ENCODE data around the gene CXCL11. TPM values are rescaled to one million over a fixed set of nuclear protein-coding genes. Genes with fewer than 3 reads are reported as not detected.
A peak's percentile ranks its signal among the peaks of the same experiment; 100 is the strongest.

CXCL11 gene
- total RNA-seq, 1 donor from 2014 or later = not detected

- DNase-seq (no peak), ATAC-seq (ENCODE audit: low read depth) (no peak)
- ChIA-PET CTCF (interaction anchor here (0.7 to 4.4 kb wide), 25 partner anchors 10 to 184 kb away, joined by 3 to 117 read pairs (median 5); partner anchors contain the start of genes ART3, CXCL11 and CXCL9), POLR2A (interaction anchor here (0.6 to 1.4 kb wide), 4 partner anchors 28 to 275 kb away, joined by 3 to 7 read pairs (median 5); no protein-coding TSS in a partner anchor)
- Mint-ChIP-seq H3K4me1 (peaks cover 5% of the 10 kb centered on the region), H3K4me3 (no peak overlapping the region), H3K27me3 (peaks cover 2% of the 10 kb centered on the region), H3K36me3 (ENCODE audit: low read depth) (no peaks in the 10 kb centered on the region), H3K27ac (no peak overlapping the region), H3K9me3 (no peaks in the 10 kb centered on the region)
- no peak for TF ChIP-seq CTCF (IDR thresholded peaks at IDR 0.05)
- intact Hi-C loops (cut with micrococcal nuclease) = loop anchor here (1.0 to 2.0 kb wide), 2 partner anchors 72 to 101 kb away; no protein-coding TSS in a partner anchor
Measured at GRCh38 chr4:75995727-75996126, 40.1 kb downstream of the CXCL11 start.

DNA sequence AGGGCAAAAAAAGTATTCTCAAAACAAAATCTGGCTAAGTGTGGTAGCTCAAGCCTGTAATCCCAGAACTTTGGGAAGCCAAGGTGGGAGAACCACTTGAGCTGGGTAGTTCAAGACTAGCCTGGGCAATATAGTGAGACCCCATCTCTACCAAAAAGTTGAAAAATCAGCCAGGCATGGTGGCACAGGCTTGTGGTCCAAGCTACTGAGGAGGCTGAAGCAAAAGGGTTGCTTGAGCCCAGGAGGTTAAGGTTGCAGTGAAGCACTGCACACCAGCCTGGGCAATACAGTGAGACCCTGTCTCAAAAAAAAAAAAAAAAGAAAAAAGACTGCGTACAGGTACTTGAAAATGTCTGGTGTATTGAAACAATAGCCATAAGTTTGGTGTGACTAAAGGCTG is 43.4 kb downstream of the CXCL11 start:
- H3K9me3 Mint-ChIP-seq = no peaks in the 10 kb centered on the region
- no peak for TF ChIP-seq CTCF (IDR thresholded peaks at IDR 0.05)
- peaks cover 2% of the 10 kb centered on the region for H3K27me3 Mint-ChIP-seq
- ATAC-seq (ENCODE audit: low read depth) = no peak
- POLR2A ChIA-PET = interaction anchor here (0.6 to 0.9 kb wide), 3 partner anchors 52 to 224 kb away, joined by 3 to 4 read pairs (median 3); partner anchors contain the start of gene NAAA
- peaks cover 29% of the 10 kb centered on the region for H3K4me1 Mint-ChIP-seq
- H3K36me3 Mint-ChIP-seq (ENCODE audit: low read depth) = peaks cover 11% of the 10 kb centered on the region
- DNase-seq = no peak
- no peak overlapping the region for H3K4me3 Mint-ChIP-seq
- H3K27ac Mint-ChIP-seq = no peak overlapping the region
- intact Hi-C loops (cut with micrococcal nuclease) = loop anchor here (5.0 kb wide), 1 partner anchor 510 kb away; no protein-coding TSS in a partner anchor
- CTCF ChIA-PET = interaction anchor here (1.1 to 1.6 kb wide), 5 partner anchors 71 to 95 kb away, joined by 3 to 8 read pairs (median 4); no protein-coding TSS in a partner anchor

DNA sequence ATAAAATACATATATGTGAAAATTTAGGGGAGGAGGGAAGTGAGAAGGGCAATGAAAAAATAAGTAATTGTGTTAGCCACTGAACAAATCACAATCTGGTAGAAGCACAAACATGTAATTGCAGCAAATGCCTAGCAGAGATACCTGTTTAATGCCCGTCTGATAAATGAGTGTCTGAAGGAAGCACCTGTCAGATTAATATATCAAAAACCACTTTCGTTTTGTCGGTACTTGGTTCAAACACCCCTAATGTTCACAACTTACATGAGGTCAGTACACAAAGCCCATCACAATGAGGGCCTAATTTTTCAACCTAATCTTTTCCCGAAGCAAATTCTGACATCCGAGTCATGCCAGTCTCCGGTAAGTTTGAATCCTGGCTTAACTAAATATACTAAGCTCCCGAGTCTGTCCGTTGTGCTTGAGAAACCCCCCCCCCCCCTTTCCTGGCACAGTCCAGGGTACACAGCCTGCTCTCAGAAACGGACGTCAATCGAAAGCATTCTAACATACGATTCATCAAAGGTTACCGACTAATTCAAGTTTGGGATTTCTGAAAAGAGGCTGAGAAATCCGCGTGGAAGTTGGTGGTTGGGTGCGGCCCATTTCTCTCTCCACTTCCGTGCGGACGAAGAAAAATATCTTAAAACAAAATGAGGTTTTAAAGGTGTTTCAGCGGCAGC is 45.9 kb downstream of the CXCL11 start:
- DNase-seq (no peak), ATAC-seq (ENCODE audit: low read depth) (no peak)
- Mint-ChIP-seq H3K9me3 (no peaks in the 10 kb centered on the region), H3K4me3 (peak overlapping the region; percentile 95), H3K36me3 (ENCODE audit: low read depth) (peaks cover 11% of the 10 kb centered on the region), H3K4me1 (peaks cover 34% of the 10 kb centered on the region), H3K27me3 (peaks cover 2% of the 10 kb centered on the region), H3K27ac (peak overlapping the region; percentile 86)
- ChIA-PET POLR2A (interaction anchor here (0.6 to 1.8 kb wide), 9 partner anchors 27 to 158 kb away, joined by 3 to 23 read pairs (median 5); partner anchors contain the start of genes NAAA and NUP54), CTCF (interaction anchor here (0.7 to 1.8 kb wide), 6 partner anchors 51 to 96 kb away, joined by 3 to 8 read pairs (median 4); no protein-coding TSS in a partner anchor)
- intact Hi-C loops (cut with micrococcal nuclease) = loop anchor here (1.0 to 5.0 kb wide), 6 partner anchors 50 to 512 kb away; partner anchors contain the start of genes NUP54 and USO1
- TF ChIP-seq CTCF (IDR thresholded peaks at IDR 0.05) = no peak

DNA sequence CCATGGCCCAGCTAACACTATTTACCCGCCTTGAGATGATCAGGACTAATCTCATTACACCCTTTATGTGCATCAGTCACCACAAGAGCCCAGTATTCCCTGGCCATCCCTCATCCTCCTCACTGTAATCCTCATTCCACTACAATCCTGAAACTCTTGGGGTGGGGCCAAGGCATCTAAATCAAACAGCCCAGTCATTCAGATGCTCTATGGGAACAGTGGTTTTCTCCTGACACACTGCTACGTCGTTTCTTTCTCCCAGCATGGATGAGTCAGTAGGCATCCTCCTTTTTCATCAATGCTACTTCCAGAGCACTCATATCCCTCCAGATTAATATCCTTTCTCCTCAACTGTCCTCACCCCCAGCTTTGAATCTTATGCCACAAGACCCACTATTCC is 50.8 kb downstream of the CXCL11 start:
- H3K27ac Mint-ChIP-seq = no peak overlapping the region
- ATAC-seq (ENCODE audit: low read depth) (no peak), DNase-seq (no peak)
- ChIA-PET POLR2A (interaction anchor here (2.7 kb wide), 1 partner anchor 45 kb away, joined by 7 read pairs; no protein-coding TSS in a partner anchor), CTCF (interaction anchor here (0.9 kb wide), 1 partner anchor 11 kb away, joined by 6 read pairs; no protein-coding TSS in a partner anchor)
- no peaks in the 10 kb centered on the region for H3K9me3 Mint-ChIP-seq
- intact Hi-C loops (cut with micrococcal nuclease) = no loop called here
- no peaks in the 10 kb centered on the region for H3K27me3 Mint-ChIP-seq
- H3K4me1 Mint-ChIP-seq = peaks cover 28% of the 10 kb centered on the region
- no peak overlapping the region for H3K4me3 Mint-ChIP-seq
- TF ChIP-seq CTCF (IDR thresholded peaks at IDR 0.05) = no peak
- peaks cover 39% of the 10 kb centered on the region for H3K36me3 Mint-ChIP-seq (ENCODE audit: low read depth)

Other genes with a start within 250 kb of the CXCL11 start
- 0.17 and 0.35 TPM in 2 replicates for gene PPEF2, start 133.6 kb downstream of the CXCL11 start, total RNA-seq
- gene NAAA, start 95.1 kb downstream of the CXCL11 start, total RNA-seq = 27.7 and 31.1 TPM in 2 replicates
- 63.8 and 67.0 TPM in 2 replicates for gene SDAD1, start 45.1 kb downstream of the CXCL11 start, total RNA-seq
- not detected in 2 replicates for gene CXCL9, start 28.6 kb downstream of the CXCL11 start, total RNA-seq
- 0.17 TPM in 1 of 2 replicates, not detected in the other for gene CXCL10, start 12.6 kb downstream of the CXCL11 start, total RNA-seq
- gene ART3, start 38.6 kb upstream of the CXCL11 start, total RNA-seq = not detected in 2 replicates
- gene NUP54, start 112.3 kb upstream of the CXCL11 start, total RNA-seq = 48.1 and 58.9 TPM in 2 replicates
- gene SCARB2, start 177.8 kb upstream of the CXCL11 start, total RNA-seq = 17.2 and 21.8 TPM in 2 replicates
- gene FAM47E, start 215.7 kb upstream of the CXCL11 start, total RNA-seq = 0.39 TPM in 1 of 2 replicates, not detected in the other